H9 (cell line): Measurements from ENCODE around the gene STK24. TPM values are rescaled to one million over a fixed set of nuclear protein-coding genes. Genes with fewer than 3 reads are reported as not detected.
A peak's percentile ranks its signal among the peaks of the same experiment; 100 is the strongest.

Experiments used
- DNase-seq: peaks from one replicate; pipeline ENCODE4 v3.0.0-alpha.2; 2017
- H2AFZ ChIP-seq: one replicate; pipeline ENCODE4 v1.6.1; 2013; ENCODE audit warnings: mild to moderate bottlenecking, low read length, control low read depth, moderate library complexity
- H2AK5ac ChIP-seq: 2 replicates; pipeline ENCODE4 v1.6.1; 2013; ENCODE audit warnings: low read length, control low read depth, mixed read lengths; ENCODE audit not compliant: insufficient read length
- H2BK120ac ChIP-seq: one replicate; pipeline ENCODE4 v1.6.1; 2013; ENCODE audit warnings: low read depth, mild to moderate bottlenecking, low read length, control low read depth, inconsistent platforms; ENCODE audit not compliant: poor library complexity, severe bottlenecking
- H2BK12ac ChIP-seq: 2 replicates; pipeline ENCODE4 v1.6.1; 2013; ENCODE audit warnings: low read length, control low read depth, mixed read lengths, low read depth; ENCODE audit not compliant: insufficient read length
- H2BK15ac ChIP-seq: 2 replicates; pipeline ENCODE4 v1.6.1; 2013; ENCODE audit warnings: low read depth, low read length, control low read depth
- H2BK20ac ChIP-seq: one replicate; pipeline ENCODE4 v1.6.1; 2013; ENCODE audit warnings: low read depth, mild to moderate bottlenecking, low read length, control low read depth, inconsistent platforms; ENCODE audit not compliant: poor library complexity, severe bottlenecking
- H2BK5ac ChIP-seq: 2 replicates; pipeline ENCODE4 v1.6.1; 2013; ENCODE audit warnings: low read length, control low read depth, mixed read lengths; ENCODE audit not compliant: insufficient read length
- H3K14ac ChIP-seq: 2 replicates; pipeline ENCODE4 v1.6.1; 2013; ENCODE audit warnings: low read length, control low read depth; ENCODE audit not compliant: insufficient read depth
- H3K18ac ChIP-seq: 2 replicates; pipeline ENCODE4 v1.6.1; 2013; ENCODE audit warnings: low read depth, mild to moderate bottlenecking, mixed read lengths, low read length, control low read depth; ENCODE audit not compliant: insufficient read length
- H3K23ac ChIP-seq: 2 replicates; pipeline ENCODE4 v1.6.1; 2013; ENCODE audit warnings: low read length, control low read depth, mixed read lengths, low read depth; ENCODE audit not compliant: insufficient read length
- H3K23me2 ChIP-seq: 2 replicates; pipeline ENCODE4 v1.6.1; 2013; ENCODE audit warnings: low read depth, mild to moderate bottlenecking, mixed read lengths, low read length, control low read depth; ENCODE audit not compliant: insufficient read length, poor library complexity, severe bottlenecking
- H3K27ac ChIP-seq: 2 replicates; pipeline ENCODE4 v1.5.1; 2013; ENCODE audit warnings: low read length, control low read depth, mixed read lengths, low read depth; ENCODE audit not compliant: insufficient read length
- H3K27me3 ChIP-seq: 2 replicates; pipeline ENCODE4 v1.6.1; 2013; ENCODE audit warnings: low read length, control low read depth, inconsistent platforms; ENCODE audit not compliant: insufficient read depth
- H3K4ac ChIP-seq: 2 replicates; pipeline ENCODE4 v1.6.1; 2013; ENCODE audit warnings: low read depth, mild to moderate bottlenecking, control low read depth, inconsistent platforms, low read length, moderate library complexity
- H3K4me1 ChIP-seq: 2 replicates; pipeline ENCODE4 v1.6.1; 2013; ENCODE audit warnings: low read length, control low read depth, inconsistent platforms; ENCODE audit not compliant: insufficient read depth
- H3K4me2 ChIP-seq: 2 replicates; pipeline ENCODE4 v1.6.1; 2013; ENCODE audit warnings: low read length, control low read depth, mixed read lengths; ENCODE audit not compliant: insufficient read length, insufficient read depth
- H3K56ac ChIP-seq: 2 replicates; pipeline ENCODE4 v1.6.1; 2013; ENCODE audit warnings: low read depth, mild to moderate bottlenecking, mixed read lengths, low read length, control low read depth; ENCODE audit not compliant: insufficient read length
- H3K79me1 ChIP-seq: 2 replicates; pipeline ENCODE4 v1.6.1; 2013; ENCODE audit warnings: low read depth, mild to moderate bottlenecking, moderate library complexity, low read length, control low read depth, inconsistent platforms; ENCODE audit not compliant: insufficient read depth, poor library complexity, severe bottlenecking
- H3K79me2 ChIP-seq: 2 replicates; pipeline ENCODE4 v1.6.1; 2013; ENCODE audit warnings: low read length, control low read depth, inconsistent platforms; ENCODE audit not compliant: insufficient read depth
- H3K9ac ChIP-seq: 2 replicates; pipeline ENCODE4 v1.6.1; 2013; ENCODE audit warnings: low read length, control low read depth, mixed read lengths; ENCODE audit not compliant: insufficient read length; ENCODE audit errors: extremely low read depth
- H3K9me3 ChIP-seq: one replicate; pipeline ENCODE4 v1.6.1; 2013; ENCODE audit warnings: low read depth, low read length, inconsistent platforms; ENCODE audit not compliant: control insufficient read depth
- H3T11ph ChIP-seq: one replicate; pipeline ENCODE4 v1.6.1; 2013; ENCODE audit warnings: mild to moderate bottlenecking, low read length, control low read depth, inconsistent platforms
- H4K20me1 ChIP-seq: one replicate; pipeline ENCODE4 v1.6.1; 2013; ENCODE audit not compliant: control insufficient read depth, insufficient read length, insufficient read depth
- H4K5ac ChIP-seq: 2 replicates; pipeline ENCODE4 v1.6.1; 2013; ENCODE audit warnings: low read depth, mild to moderate bottlenecking, mixed read lengths, low read length, control low read depth; ENCODE audit not compliant: insufficient read length
- H4K8ac ChIP-seq: replicated peaks from 2 replicates; pipeline ENCODE4 v1.6.1; 2013; ENCODE audit warnings: low read length, control low read depth, mixed read lengths, low read depth; ENCODE audit not compliant: insufficient read length
- H4K91ac ChIP-seq: 2 replicates; pipeline ENCODE4 v1.6.1; 2013; ENCODE audit warnings: low read depth, mild to moderate bottlenecking, moderate library complexity, mixed read lengths, low read length, control low read depth; ENCODE audit not compliant: insufficient read length
- H3K27ac Mint-ChIP-seq, 3 experiments: 2 replicates in 2 of 3; 3 replicates in 1 of 3; pipeline ENCODE4 v1.8.0; 2020 to 2021; ENCODE audit warnings: mixed read lengths in 3 of 3, mild to moderate bottlenecking in 1 of 3, moderate library complexity in 1 of 3
- H3K27me3 Mint-ChIP-seq: 2 replicates; pipeline ENCODE4 v1.8.0; 2021; ENCODE audit warnings: low read depth, mild to moderate bottlenecking, moderate library complexity, mixed read lengths
- H3K36me3 Mint-ChIP-seq, 3 experiments: 2 replicates in 2 of 3; 3 replicates in 1 of 3; pipeline ENCODE4 v1.8.0; 2020 to 2021; ENCODE audit warnings: low read depth in 3 of 3, mixed read lengths in 3 of 3; ENCODE audit not compliant: insufficient read depth in 1 of 3
- H3K4me1 Mint-ChIP-seq, 2 experiments: 2 replicates each; pipeline ENCODE4 v1.8.0; 2020; ENCODE audit warnings: mixed read lengths in 2 of 2
- H3K4me3 Mint-ChIP-seq, 2 experiments: 2 replicates in 1 of 2; 3 replicates in 1 of 2; pipeline ENCODE4 v1.8.0; 2020 to 2021; ENCODE audit warnings: mild to moderate bottlenecking in 2 of 2, mixed read lengths in 2 of 2, moderate library complexity in 1 of 2
- H3K9me3 Mint-ChIP-seq, 2 experiments: 2 replicates in 1 of 2; 3 replicates in 1 of 2; pipeline ENCODE4 v1.8.0; 2020; ENCODE audit warnings: mild to moderate bottlenecking in 2 of 2, mixed read lengths in 2 of 2, moderate library complexity in 1 of 2
- CTCF ChIP-seq: fragments of 200-600 bp; sonication (generic); conservative IDR thresholded peaks from 3 replicates; pipeline ENCODE4 v1.8.0; 2021; ENCODE audit warnings: antibody characterized with exemption, mild to moderate bottlenecking
- WGBS: extraction: QIAGEN DNeasy Blood & Tissue Kit; methylation state at CpG from one replicate; pipeline ENCODE4 v1.1.7; 2013; ENCODE audit warnings: missing lambda C conversion rate, low lambda C conversion rate, mixed read lengths; ENCODE audit not compliant: insufficient read length; ENCODE audit errors: extremely low coverage; 5-methylcytosine and 5-hydroxymethylcytosine counted together
- total RNA-seq: library from RNA; stranded (reverse); gene quantifications from 2 replicates; pipeline ENCODE4 v1.2.1, GENCODE V29; 2021

The STK24 gene
- total RNA-seq, 1 experiment from 2014 or later, result 134 TPM

- Histone ChIP-seq H3K27ac (no peak overlapping the region), H2BK20ac (no peak overlapping the region), H2BK5ac (no peak overlapping the region), H2BK120ac (no peak overlapping the region), H4K5ac (no peak overlapping the region), H4K91ac (no peak overlapping the region), H2BK15ac (no peak overlapping the region), H2AFZ (no peak overlapping the region), H3K4ac (no peak overlapping the region), H3K4me1 (peaks cover 4% of the 10 kb centered on the region; the same call in 1 of the 2 replicates), H3K9ac (no peak overlapping the region), H3K79me2 (no peaks in the 10 kb centered on the region), H2AK5ac (no peak overlapping the region), H4K20me1 (no peaks in the 10 kb centered on the region), H3K56ac (no peak overlapping the region), H3K23me2 (no peaks in the 10 kb centered on the region), H3T11ph (no peak overlapping the region), H3K18ac (no peak overlapping the region), H3K23ac (no peak overlapping the region), H3K27me3 (no peaks in the 10 kb centered on the region), H3K9me3 (no peaks in the 10 kb centered on the region), H3K79me1 (no peaks in the 10 kb centered on the region), H3K14ac (no peak overlapping the region), H3K4me2 (no peak overlapping the region), H2BK12ac (no peak overlapping the region), H4K8ac (no peak overlapping the region)
- H3K27me3 Mint-ChIP-seq, result no peaks in the 10 kb centered on the region
- DNase-seq, result no peak
- H3K4me3 Mint-ChIP-seq, result no peak overlapping the region
- H3K36me3 Mint-ChIP-seq, result peaks cover 9 to 36% (median 17%) of the 10 kb centered on the region in 3 experiments
- no peak for TF ChIP-seq CTCF
- peak overlapping the region in 1 of 3 experiments; percentile 65; a peak in 3 of 7 replicates for H3K27ac Mint-ChIP-seq
- peaks cover 17% of the 10 kb centered on the region in 2 experiments for H3K4me1 Mint-ChIP-seq
- no CpG with 5 or more reads among the region's 1 CpG for WGBS
- no peaks in the 10 kb centered on the region for H3K9me3 Mint-ChIP-seq
These were observed 179.7 kb downstream of the STK24 start for GRCh38 chr13:98397221-98397620.
